Ovary (tissue), 3 donors: ENCODE measurements around the gene FSD1.

ENCODE experiments used
- EP300 ChIP-seq: sonication (generic); formaldehyde crosslinking; IDR thresholded peaks from one replicate; pipeline ENCODE4 v1.6.1; 2017; ENCODE audit warnings: antibody characterized with exemption
- POLR2A ChIP-seq: fragments of 450-650 bp; IDR thresholded peaks from one replicate; pipeline ENCODE4 v1.6.1; 2017; ENCODE audit warnings: antibody characterized with exemption, mild to moderate bottlenecking, moderate library complexity
- TF ChIP-seq, protein P1 (sequence below), 3 donors: fragments of 450-650 bp in 2 of 3; fragments of 200-600 bp in 1 of 3; IDR thresholded peaks; one replicate each; pipeline versions ENCODE4 v1.5.1 to v1.8.0; 2016 to 2022; ENCODE audit warnings: antibody characterized with exemption in 3 of 3, mild to moderate bottlenecking in 1 of 3
- donor health status: DM: no; HTN: no; CAD: no.

DNA sequence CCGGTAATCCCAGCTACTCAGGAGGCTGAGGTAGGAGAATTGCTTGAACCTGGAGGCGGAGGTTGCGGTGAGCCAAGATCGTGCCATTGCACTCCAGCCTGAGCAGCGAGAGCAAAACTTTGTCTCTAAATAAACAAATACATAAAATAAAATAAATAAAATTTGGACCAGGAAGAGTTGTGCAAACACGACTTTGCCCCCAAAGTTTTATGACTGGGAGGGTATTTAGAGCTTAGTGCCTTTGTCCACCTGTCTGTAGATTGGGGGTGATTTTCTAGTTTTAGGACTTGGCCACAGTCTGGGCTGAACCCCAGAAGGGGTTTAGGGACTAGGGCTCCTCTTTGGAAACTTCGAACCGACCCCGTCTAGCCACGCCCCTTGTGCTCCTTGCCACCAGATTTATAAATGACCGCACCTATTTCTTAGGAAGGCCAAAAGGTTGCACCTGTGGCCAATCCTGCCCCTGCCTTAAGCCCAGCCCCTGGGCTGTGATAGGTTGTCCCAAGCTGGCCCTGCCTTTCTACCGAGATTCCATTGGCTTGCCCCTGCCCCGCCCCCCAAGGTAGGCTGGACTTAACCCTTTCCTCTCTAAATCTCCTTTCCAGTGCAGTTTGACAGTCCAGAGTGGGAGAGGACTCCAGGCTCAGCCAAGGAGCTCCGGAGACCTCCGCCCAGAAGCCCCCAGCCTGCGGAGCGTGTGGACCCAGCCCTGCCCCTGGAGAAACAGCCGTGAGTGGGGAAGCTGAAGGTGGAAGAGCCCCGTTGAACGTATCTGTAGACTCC lies 20.0 kb upstream of the FSD1 start:
- TF ChIP-seq, protein P1, sequence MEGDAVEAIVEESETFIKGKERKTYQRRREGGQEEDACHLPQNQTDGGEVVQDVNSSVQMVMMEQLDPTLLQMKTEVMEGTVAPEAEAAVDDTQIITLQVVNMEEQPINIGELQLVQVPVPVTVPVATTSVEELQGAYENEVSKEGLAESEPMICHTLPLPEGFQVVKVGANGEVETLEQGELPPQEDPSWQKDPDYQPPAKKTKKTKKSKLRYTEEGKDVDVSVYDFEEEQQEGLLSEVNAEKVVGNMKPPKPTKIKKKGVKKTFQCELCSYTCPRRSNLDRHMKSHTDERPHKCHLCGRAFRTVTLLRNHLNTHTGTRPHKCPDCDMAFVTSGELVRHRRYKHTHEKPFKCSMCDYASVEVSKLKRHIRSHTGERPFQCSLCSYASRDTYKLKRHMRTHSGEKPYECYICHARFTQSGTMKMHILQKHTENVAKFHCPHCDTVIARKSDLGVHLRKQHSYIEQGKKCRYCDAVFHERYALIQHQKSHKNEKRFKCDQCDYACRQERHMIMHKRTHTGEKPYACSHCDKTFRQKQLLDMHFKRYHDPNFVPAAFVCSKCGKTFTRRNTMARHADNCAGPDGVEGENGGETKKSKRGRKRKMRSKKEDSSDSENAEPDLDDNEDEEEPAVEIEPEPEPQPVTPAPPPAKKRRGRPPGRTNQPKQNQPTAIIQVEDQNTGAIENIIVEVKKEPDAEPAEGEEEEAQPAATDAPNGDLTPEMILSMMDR (IDR thresholded peaks at IDR 0.05) = no peak
- TF ChIP-seq EP300 = no peak
- TF ChIP-seq POLR2A = no peak
